ENCODE results near the gene ZNF800.

The ZNF800 gene

DNA sequence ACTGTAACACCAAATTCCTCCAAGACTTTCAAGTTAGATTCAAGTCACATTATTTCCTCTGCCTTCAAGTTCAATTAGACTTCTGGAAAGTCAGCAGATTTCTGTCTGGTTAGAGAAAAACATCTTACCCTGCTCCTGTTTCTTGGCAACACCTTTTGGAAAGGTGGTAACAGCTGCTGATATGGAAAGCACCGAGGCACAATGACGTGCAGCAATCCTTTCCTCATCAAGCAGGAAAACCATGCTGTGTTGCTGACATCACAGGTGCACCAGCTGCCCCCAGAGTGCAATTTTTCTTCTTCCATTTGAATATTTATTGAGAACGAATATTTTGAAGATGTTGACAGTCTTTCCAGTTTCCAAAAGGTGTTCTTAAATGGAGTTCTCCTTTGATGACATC, 41.9 kb downstream of the ZNF800 start:
- in situ Hi-C loops (cut with MboI; ENCODE audit: low sequenced_read_pairs) = no loop called here

DNA sequence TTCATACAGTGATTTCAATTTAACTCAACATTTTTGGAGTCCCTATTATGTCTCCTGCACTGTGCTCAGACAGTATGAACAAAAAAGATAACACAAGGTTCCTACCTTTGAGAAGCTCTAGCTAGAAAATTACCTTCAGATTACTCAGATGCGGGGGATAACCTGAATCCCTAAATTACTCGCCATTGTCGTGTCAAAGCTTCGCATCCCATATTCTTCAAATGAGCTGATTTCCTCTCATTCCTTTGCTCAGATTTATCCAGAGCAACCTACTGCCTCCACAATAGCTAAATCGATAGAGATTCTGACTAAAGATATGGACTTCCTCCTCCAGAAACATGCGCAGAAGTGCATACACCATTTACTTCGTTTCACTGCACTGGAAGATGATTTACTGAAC, 42.6 kb downstream of the ZNF800 start:
- in situ Hi-C loops (cut with MboI; ENCODE audit: low sequenced_read_pairs) = no loop called here

DNA sequence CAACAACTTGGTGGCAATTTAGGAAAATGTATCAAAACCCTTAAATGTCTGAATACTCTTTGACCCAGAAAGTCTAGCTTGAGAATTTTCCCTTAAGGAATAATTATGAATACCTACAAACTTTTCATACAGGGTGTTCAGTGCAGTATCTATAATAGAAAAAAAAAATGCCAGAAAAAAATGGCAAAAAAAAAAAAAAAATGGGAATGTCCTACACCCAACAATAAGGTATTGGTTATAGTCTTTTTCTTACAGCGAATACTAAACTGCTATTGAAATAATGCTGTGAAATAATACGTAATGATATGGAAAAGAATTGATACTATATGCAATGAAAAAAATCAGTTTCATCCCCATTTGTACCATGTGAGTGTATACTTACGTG, 44.3 kb downstream of the ZNF800 start:
- in situ Hi-C loops (cut with MboI; ENCODE audit: low sequenced_read_pairs) = no loop called here

DNA sequence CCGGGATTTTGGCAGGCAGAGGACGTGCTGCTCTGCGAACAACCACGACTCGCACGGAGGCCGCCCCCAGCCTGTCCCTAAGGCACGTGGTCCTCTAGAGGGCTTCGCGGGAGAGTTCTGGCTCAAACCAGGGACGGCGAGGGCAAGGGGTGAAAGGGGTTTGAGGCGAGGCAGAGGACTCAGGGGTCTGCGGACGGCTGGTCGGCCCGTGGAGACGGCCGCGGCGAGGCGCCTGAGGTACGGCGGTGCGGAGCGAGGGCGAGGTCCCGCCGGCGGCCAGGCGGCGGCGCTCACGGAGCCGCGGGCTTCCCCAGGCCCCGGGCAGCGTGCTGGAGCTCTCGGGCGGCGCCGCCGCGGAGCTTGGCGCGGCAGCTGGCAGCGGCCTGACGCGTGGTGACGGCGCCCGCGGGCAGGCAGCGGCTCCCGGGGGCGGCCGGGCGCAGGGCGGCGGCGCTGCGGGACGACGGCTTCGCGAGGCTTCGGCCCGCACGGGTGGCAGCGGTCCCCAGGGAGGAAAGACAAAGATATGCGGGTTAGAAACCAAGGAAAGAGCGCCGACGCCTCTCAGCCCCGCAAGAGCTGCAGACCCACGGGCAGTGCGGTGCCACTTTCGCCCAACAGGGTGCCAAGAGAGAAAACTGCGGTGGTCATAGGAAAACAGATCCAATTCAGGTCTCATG, 44.8 kb downstream of the ZNF800 start:
- in situ Hi-C loops (cut with MboI; ENCODE audit: low sequenced_read_pairs) = no loop called here

DNA sequence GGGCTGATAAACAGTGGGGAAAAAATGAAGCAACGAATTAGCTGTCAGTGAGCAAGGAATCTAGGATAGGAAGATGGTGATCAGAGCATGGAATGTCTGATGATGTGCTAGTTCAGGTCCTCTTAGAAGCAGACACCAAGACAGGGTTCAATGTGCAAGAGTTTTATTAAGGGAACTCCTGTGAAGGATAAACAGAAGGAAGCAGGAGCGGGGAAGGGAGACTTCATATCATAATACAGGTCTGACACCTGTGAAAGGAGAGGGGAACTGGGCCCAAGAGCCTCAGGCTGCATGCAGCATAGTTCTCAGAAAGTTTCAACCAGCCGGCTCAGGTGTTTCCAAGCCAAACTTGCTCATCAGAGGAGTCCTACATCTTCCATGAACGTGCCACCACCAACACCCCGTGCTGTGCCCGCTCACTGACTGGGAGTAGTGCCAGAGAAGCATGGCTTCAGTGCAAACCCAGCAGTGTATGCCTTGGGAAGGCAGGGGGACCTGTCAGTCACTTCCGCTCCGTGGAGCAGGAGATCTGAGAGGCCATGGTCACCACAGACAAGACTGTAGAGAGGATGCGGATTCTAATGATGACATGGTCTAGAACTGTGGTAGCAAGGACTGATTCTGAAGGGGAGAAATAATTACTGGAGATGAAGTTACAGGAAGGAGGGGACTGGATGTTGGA, 45.8 kb downstream of the ZNF800 start:
- in situ Hi-C loops (cut with MboI; ENCODE audit: low sequenced_read_pairs) = no loop called here

DNA sequence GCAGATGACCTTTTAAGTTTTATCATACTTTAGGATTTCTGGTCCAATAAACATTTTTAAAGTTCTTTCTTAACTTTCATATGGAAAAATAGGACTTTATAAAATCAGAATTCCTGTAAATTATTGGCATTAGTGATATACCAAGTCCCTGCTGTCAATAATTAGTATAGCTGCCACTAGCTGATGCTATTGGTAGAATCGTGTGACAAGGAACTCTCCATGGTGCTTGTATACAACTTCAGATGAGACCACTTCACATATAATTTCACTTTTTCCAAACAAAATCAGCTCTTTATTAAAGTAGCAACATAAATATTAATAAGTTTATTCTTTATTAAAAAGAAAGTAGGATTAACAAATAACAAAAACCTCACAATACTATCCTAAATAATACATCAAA, 49.9 kb downstream of the ZNF800 start:
- in situ Hi-C loops (cut with MboI; ENCODE audit: low sequenced_read_pairs) = no loop called here

DNA sequence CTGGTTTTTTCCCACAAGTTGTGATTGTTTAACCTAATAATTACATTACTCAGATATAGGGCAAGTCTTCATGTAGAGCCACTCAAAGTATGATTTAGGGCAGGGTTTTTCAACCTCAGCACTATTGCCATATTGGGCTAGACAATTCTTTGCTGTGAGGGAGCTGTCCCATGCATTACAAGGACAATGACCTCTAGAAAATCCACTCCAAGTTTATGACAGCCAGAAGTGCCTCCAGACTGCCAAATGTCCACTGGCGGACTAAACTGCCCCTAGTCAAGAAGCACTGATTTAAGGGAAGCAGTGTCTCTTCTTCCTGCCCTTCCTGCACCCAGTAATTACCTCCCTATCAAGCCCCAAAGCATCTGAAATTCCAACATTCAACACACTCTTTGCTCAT, 54.4 kb downstream of the ZNF800 start:
- in situ Hi-C loops (cut with MboI; ENCODE audit: low sequenced_read_pairs) = no loop called here

DNA sequence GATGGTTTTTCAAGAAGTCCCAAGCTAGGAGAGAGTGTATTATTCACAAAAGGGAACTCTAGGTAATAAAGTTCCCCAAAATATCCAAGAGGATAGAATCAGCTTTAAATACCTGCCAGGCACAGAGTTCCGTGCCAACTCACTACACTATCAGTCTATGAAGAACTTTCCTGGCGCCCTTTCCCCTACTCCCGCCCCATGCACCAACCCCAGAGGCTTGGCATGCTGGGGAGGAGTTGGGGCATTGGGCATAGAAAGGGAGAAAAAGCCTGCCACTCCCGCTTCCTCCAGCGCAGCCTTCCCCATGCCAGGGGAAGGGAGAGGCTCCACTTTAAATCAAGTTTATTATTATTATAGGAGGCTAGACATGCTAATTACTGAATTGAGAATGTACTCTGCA, 54.9 kb downstream of the ZNF800 start:
- in situ Hi-C loops (cut with MboI; ENCODE audit: low sequenced_read_pairs) = no loop called here

DNA sequence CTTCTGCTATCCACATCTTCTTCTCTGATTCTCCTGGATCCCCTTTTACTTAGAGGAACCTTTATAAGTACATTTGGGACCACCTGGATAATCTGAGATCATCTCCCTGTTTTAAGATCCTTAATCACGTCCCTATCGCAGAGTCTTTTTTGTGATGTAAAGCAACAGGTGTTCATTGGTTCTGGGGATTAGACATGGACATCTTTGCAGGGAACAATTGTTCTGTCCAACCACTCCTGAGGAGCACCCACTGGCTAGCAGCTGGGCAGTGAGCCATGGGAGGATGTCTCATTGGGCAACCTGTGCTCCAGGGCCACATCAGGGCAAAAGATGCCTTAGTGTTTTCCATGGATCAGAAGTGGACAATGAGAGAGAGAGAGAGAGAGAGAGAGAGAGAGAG, 56.0 kb downstream of the ZNF800 start:
- in situ Hi-C loops (cut with MboI; ENCODE audit: low sequenced_read_pairs) = no loop called here

DNA sequence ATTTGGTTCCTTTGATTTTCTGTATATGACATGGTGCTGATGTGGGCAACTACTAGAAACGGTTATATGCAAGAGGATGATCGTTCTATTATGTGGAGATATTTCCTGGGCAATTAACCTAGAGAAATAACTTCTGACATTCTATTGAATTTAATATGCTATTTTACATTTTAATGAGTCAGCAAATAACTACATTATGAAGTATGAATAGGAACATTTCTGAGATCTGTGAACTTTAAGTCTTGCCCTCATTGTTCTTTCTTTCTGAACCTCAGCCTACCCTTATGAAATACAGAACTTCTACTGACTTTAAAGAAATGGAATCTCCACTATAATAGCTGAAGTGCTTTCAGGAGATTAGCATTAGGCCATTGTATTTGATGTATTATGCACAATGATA, 59.6 kb downstream of the ZNF800 start:
- in situ Hi-C loops (cut with MboI; ENCODE audit: low sequenced_read_pairs) = no loop called here

DNA sequence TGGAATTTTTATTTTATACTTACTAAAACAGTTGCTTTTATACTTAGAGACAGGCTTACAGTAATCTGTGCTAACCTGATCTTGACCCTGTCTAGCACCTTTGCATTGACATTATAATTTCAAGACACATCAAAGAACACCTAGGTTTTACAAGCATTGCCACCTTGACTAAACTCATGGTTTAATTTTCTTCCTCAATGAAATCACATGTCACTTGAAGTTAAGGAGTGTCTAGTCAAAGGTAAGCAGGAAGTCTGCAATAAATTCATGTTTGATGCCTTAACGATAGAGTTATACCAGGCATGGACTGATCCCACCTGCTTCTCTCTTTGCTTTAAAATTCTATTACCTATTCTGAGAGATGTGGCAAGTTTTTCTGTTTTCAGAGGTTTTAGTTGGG, 62.4 kb downstream of the ZNF800 start:
- in situ Hi-C loops (cut with MboI; ENCODE audit: low sequenced_read_pairs) = no loop called here

DNA sequence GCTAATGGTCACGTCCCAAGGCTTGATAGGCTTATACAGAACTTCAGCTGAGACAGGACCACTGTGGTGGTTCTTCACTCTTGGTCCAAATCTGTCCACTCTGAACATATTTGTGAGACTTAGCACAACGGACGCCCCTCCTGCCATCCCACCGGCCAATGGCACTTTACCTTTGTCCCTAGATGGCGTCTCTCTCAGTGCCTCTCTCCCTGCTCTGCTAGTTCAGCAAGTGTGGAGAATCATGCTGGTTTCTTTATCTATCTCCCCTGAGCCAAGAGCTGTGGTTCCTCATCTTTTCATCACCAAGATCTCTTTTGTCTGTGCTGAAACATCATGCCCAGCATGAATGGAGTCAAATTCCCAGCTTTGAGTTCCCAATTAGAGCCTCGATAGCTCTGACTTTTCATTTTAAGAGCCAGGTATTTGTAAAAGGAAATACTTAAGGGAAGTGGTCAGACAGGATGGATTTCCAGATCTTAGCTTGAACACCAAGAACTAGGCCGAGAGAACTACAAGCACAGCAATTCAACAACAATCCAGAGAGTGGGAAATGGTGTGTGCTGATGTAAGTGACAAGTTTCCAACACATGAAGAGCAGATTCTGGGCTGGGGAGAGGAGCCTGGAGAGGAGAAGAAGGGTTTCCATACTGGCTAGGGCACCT, 69.5 kb downstream of the ZNF800 start:
- in situ Hi-C loops (cut with MboI; ENCODE audit: low sequenced_read_pairs) = no loop called here

DNA sequence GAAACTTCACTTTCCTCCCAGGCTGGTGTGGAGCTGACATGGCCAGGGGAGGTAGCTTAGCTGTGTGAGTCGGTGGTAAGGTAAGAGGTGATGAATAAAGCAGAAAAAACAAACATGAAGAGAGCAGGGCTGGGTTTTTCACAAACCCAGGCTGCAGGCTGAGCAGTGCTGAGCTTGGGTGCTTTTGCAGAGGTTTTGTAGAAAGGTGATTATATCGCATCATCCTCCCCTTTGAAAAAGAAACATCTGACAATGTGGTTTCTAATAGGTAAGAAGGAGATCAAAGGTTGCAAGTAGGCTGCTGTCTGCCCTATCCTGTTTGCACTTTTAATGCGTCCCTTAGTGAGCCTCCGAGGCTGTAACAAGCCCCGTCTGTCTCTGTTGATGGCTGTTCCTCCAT, 70.2 kb downstream of the ZNF800 start:
- in situ Hi-C loops (cut with MboI; ENCODE audit: low sequenced_read_pairs) = no loop called here

DNA sequence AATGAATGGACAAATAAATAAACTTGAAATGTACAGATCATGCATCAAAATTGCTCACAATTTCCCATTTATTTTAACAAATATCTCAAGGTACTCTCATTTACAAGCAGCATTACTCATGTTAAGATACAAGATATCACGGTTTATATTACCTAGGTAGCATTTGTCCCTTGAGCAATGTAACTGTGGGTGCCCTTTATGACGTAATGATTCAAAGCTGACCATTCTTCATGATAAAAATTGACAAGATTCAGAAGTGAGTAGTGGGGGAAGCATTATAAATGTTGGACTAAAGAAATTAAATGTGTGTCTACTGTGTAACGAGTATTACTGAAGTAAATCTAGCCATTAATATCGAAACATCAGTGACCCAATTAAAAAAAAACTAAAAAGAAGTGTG, 71.5 kb downstream of the ZNF800 start:
- in situ Hi-C loops (cut with MboI; ENCODE audit: low sequenced_read_pairs) = no loop called here
